MG63 (cell line): ENCODE data around the gene CEP44. TPM values are rescaled to one million over a fixed set of nuclear protein-coding genes. Genes with fewer than 3 reads are reported as not detected.
A peak's percentile ranks its signal among the peaks of the same experiment; 100 is the strongest.

ENCODE experiments used
- DNase-seq: peaks from one replicate; pipeline ENCODE4 v3.0.0-alpha.2; 2020
- H3K27me3 ChIP-seq: fragments of 250-450 bp; sonication (Bioruptor Pico); 2 replicates; pipeline ENCODE4 v1.5.1; 2020; ENCODE audit warnings: mild to moderate bottlenecking, moderate library complexity
- H3K36me3 ChIP-seq: fragments of 250-450 bp; sonication (Bioruptor Pico); 2 replicates; pipeline ENCODE4 v1.5.1; 2020; ENCODE audit warnings: mild to moderate bottlenecking, moderate library complexity
- H3K4me3 ChIP-seq: fragments of 250-450 bp; sonication (Bioruptor Pico); 2 replicates; pipeline ENCODE4 v1.5.1; 2020; ENCODE audit warnings: mild to moderate bottlenecking, moderate library complexity
- H3K9me3 ChIP-seq: fragments of 250-450 bp; sonication (Bioruptor Pico); 2 replicates; pipeline ENCODE4 v1.5.1; 2020; ENCODE audit warnings: mild to moderate bottlenecking, moderate library complexity
- total RNA-seq: library from RNA; depleted of rRNA; stranded (reverse); fragments of >200 nt; shearing (Covaris generic); gene quantifications from 2 replicates; pipeline ENCODE4 v1.2.3, GENCODE V29; 2014; ENCODE audit warnings: low replicate concordance

CEP44 gene
- total RNA-seq, 1 experiment from 2014 or later, result 7.8 TPM

DNA sequence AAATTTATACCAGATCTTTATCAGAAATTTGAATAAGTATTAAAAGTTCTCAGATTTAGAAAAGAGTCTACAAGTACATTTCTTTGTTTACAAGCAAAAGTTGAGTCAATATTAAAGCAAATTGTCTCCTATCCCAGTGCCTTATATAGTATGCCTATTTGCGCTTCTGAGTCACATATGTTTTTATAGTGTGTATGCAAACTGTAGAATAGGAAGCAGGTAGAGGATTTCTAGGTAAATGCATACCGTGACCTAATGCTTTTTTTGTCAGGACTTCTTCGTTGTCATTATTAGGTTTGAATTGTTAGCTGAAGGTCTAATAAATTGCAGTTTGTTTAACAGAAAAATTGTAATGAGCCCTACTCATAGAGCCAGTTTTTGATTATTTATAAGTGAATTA, 22.2 kb downstream of the CEP44 start:
- Histone ChIP-seq H3K4me3 (no peak overlapping the region), H3K9me3 (no peaks in the 10 kb centered on the region), H3K27me3 (no peaks in the 10 kb centered on the region), H3K36me3 (peaks cover 16% of the 10 kb centered on the region)
- DNase-seq, result no peak

DNA sequence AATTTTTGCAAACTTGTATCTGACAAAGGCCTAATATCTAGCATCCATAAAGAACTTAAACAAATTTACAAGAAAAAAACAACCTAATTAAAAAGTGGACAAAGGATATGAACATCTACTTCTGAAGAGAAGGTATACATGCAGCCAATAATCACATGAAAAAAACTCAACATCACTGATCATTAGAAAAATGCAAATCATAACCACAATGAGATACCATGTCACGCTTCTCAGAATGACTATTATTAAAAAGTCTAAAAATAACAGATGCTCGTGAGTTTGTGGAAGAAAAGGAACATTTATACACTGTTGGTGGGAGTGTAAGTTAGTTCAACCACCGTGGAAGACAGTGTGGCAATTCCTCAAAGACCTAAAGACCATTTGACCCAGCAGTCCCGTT, 24.0 kb downstream of the CEP44 start:
- Histone ChIP-seq H3K27me3 (no peaks in the 10 kb centered on the region), H3K9me3 (no peaks in the 10 kb centered on the region), H3K36me3 (peaks cover 13% of the 10 kb centered on the region), H3K4me3 (no peak overlapping the region)
- no peak for DNase-seq

DNA sequence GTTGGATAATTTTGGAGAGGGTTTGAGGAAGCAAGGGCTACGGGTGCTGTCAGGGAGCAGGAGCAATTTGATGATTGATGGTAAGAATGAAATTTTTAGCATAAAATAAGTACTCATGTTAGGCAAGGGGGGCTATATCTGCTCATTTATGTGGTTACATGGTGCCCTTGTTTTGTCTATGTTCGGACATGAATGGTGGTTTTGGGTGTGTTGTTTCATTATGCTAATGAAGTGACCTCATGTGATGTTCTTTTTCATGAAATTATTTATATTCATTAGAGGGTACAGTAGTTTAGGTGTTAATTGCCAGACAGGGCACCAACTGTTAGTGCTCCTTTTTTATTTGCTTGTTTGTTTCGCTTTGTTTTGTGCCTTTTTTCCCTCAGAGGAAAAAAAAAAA, 29.3 kb downstream of the CEP44 start:
- peaks cover 12% of the 10 kb centered on the region for H3K36me3 ChIP-seq
- no peaks in the 10 kb centered on the region for H3K27me3 ChIP-seq
- H3K4me3 ChIP-seq, result no peak overlapping the region
- no peak for DNase-seq
- no peaks in the 10 kb centered on the region for H3K9me3 ChIP-seq

DNA sequence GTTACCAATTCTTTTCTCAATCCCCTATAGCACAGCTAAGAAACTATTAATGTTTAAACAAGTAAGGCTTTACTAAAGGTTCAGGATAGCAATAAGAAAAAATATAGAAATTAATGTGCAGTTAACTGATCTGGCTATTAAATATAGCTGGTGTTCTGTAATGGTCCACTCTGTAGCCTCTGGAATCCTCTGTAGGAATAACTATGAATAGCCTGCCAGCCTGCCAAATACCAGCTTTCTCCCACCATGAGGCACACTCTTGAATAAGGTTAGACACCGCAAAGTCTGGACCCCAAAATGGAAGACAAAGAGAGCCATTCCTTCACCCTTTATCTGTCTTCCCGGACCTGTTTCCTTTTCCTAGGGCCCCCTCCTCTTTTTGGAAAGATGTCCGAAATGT, 30.6 kb downstream of the CEP44 start:
- peaks cover 10% of the 10 kb centered on the region for H3K36me3 ChIP-seq
- no peaks in the 10 kb centered on the region for H3K9me3 ChIP-seq

DNA sequence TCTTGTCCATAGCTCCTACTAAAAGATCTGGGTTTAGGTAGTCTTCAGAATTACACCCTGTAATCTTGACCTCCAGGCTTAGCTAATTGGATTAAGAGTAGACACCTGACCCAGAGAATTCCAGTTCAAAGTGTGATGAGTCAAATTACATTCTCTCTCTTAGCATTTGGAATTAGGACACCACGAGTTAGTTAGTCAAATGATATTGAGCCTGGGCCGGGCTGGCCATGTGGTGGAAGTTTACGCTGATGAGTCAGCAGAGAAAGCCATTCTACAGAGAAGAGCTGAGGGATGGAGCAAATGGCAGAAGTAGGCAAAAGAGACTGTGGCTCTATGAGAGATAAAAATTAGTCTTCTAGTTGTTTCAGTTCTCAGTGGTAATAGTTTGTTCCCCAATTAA, 31.1 kb downstream of the CEP44 start:
- Histone ChIP-seq H3K9me3 (no peaks in the 10 kb centered on the region), H3K36me3 (peaks cover 8% of the 10 kb centered on the region), H3K27me3 (no peaks in the 10 kb centered on the region), H3K4me3 (no peak overlapping the region)
- peak; percentile 8 for DNase-seq

More for the DNA sequence above, 30.6 kb downstream of the CEP44 start:
- DNase-seq, result no peak
- no peaks in the 10 kb centered on the region for H3K27me3 ChIP-seq
- no peak overlapping the region for H3K4me3 ChIP-seq

DNA sequence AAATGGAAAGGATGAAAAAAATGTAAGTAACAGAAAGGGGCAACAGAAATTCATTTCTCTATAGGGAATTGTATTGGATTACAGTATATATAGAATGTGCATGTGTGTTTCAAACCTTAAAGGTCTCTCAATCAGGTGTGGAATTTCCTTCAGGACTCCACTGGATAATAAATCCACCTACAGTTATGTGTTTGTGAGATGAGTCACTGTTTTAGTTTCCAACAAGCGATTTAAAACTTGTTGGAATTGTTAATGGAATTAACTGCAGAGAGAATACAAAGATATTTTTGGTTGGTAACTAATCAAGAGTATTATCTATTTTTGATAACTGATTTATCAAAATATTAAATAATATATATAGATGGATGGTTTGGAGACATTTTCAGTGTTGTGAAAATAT, 32.8 kb downstream of the CEP44 start:
- H3K4me3 ChIP-seq, result no peak overlapping the region
- peaks cover 7% of the 10 kb centered on the region; the same call in 1 of the 2 replicates for H3K36me3 ChIP-seq
- DNase-seq, result no peak
- no peaks in the 10 kb centered on the region for H3K9me3 ChIP-seq
- H3K27me3 ChIP-seq, result no peaks in the 10 kb centered on the region

DNA sequence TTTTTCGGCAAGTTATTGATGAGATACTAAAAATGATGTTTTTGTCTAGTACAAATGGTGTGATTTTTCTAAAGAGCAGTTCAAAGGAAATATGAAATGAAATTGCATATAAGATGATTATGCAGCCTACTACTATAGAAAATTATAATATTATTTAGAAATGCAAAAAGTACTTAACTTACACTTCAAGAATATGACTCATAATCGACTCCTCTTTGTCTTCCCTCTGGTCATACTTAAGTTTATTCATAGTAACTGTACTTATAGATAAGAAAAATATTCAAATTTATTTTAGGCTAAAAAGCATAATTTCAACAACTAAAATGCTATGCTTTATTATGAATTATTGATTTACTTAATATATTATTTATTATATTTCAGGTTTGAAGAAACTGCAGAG, 33.2 kb downstream of the CEP44 start:
- DNase-seq, result no peak
- Histone ChIP-seq H3K27me3 (no peaks in the 10 kb centered on the region), H3K4me3 (no peak overlapping the region), H3K36me3 (peaks cover 7% of the 10 kb centered on the region; the same call in 1 of the 2 replicates), H3K9me3 (no peaks in the 10 kb centered on the region)

DNA sequence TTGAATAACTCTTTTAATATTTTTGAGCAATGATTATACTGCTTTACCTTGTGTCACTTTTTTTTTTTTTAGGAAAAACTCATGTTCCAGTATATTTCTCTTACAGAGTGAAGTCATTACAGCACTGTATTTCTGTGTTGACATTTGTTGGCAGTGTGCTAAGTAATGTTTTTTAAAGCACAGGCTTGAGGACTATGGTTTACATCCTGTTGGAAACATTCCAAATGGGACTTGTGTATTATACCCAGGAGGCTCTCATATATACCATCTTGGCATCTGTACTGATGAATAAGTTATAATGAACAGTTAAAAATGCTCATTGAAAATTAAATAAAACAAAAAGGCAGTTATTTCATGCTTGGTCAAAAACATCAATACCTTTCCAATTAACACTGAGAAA, 33.8 kb downstream of the CEP44 start:
- Histone ChIP-seq H3K4me3 (no peak overlapping the region), H3K36me3 (peaks cover 7% of the 10 kb centered on the region; the same call in 1 of the 2 replicates), H3K27me3 (no peaks in the 10 kb centered on the region), H3K9me3 (no peaks in the 10 kb centered on the region)
- DNase-seq, result no peak

DNA sequence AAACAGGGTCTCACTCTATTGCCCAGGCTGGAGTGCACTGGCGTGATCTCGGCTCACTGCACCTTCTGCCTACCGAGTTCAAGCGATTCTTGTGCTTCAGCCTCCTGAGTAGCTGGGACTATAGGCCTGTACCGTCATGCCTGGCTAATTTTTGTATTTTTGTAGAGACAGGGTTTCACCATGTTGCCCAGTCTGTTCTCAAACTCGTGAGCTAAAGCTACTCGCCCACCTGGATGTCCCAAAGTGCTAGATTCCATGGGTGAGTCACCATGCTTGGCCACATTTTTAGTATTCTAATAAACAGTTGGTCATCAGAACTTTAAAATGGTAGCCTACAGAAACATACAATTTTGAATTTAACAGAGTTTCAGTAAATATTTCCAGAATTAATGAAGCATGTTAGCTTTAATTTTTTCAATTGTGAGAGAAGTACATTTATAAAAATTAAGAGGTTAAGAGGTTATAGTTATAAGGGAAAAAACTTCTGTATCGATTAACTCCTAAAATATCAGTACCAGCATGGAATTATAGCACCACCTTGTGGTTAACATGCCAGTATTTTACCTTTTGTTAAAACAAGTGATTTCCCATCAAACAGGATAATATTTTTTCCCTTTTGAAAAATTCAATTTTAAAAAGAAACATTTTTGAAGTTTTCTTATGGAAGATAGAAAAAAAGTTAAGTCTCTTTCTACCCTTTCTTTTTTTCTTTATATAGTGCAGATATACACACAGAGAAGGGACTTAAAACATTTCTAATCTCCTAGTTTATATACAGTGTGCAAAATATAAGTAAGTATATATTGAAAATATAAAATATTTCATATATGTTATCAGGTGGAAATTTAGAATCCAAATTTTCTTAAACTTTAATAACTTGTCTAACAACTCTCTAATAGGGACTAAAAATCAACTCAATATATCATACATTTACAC, 35.4 kb downstream of the CEP44 start:
- DNase-seq, result peak; percentile 6
- Histone ChIP-seq H3K4me3 (no peak overlapping the region), H3K36me3 (peaks cover 7% of the 10 kb centered on the region; the same call in 1 of the 2 replicates), H3K27me3 (no peaks in the 10 kb centered on the region), H3K9me3 (no peaks in the 10 kb centered on the region)

DNA sequence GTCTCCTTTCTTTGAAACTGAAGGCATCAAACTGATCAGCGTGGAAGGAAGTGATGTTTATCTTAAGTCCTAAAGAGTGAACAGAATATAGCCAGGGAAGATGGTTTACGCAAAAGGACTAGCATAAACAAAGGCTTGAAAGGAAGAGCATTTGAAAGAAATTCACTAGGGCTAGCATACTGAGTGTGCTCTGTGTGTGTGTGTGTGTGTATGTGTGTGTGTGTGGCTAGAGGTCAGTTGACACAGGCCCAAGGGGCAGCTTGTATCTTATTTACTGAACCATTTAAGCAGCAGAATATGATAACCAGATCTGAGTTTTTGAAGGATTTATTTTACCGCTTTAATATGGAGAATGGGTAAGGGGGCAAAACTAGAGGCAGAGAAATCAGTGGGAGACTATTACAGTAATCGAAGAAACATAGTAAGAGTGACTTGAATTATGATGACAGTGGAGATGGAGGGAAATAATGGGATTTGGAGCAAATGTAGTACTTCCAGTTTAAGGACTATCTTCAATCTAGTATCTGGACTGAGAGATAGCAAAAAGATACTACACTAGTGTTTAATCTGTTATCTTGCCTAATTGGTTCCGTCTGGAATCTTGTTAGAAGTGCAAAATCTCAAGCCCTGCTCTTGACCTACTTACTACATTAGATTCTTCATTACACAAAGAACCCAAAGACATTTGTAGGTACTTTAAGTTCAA, 36.9 kb downstream of the CEP44 start:
- H3K9me3 ChIP-seq, result no peaks in the 10 kb centered on the region
- H3K4me3 ChIP-seq, result no peak overlapping the region
- DNase-seq, result no peak

DNA sequence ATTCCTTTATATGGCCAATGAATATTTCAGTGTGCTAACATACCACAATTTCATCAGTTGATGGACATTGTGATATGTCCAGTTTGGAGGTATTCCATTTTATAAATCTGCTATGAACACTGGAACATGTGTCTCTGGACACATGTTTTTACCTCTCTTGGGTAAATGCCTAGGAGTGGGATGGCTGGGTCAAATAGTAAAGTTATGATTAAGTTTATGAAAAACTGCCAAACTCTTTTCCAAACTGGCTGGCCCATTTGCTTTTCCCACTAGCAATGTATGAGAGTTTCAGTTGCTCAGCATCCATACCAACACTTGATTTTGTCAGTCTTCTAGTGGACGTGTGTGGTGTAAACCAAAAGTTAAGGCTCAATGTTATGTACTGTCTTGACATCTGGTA, 40.5 kb downstream of the CEP44 start:
- DNase-seq, result no peak
- H3K27me3 ChIP-seq, result no peaks in the 10 kb centered on the region
- H3K9me3 ChIP-seq, result no peaks in the 10 kb centered on the region
- H3K36me3 ChIP-seq, result no peaks in the 10 kb centered on the region
- H3K4me3 ChIP-seq, result no peak overlapping the region

More for the DNA sequence above, 36.9 kb downstream of the CEP44 start:
- H3K27me3 ChIP-seq, result no peaks in the 10 kb centered on the region
- H3K36me3 ChIP-seq, result peaks cover 7% of the 10 kb centered on the region; the same call in 1 of the 2 replicates

DNA sequence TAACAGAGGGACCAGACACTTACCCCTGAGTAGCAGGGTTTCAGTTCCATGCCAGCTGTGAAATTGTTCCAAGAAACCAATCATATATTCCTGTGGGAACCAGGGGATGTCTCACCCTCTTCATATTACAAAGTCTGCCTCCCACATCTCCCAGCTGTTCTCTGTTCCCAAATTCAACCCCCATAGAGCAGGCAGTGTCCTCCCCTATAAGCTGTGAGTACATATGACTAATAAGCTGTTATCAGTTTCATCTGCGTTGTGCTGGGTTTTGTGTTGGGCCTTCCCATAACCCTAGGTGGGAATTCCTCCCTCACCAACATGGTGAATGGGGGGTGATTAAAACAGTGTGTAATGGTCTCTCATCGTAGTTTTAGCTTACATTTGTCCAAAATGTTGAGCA, 41.0 kb downstream of the CEP44 start:
- no peaks in the 10 kb centered on the region for H3K27me3 ChIP-seq
- H3K9me3 ChIP-seq, result no peaks in the 10 kb centered on the region
- no peak overlapping the region for H3K4me3 ChIP-seq
- no peaks in the 10 kb centered on the region for H3K36me3 ChIP-seq
- DNase-seq, result no peak

DNA sequence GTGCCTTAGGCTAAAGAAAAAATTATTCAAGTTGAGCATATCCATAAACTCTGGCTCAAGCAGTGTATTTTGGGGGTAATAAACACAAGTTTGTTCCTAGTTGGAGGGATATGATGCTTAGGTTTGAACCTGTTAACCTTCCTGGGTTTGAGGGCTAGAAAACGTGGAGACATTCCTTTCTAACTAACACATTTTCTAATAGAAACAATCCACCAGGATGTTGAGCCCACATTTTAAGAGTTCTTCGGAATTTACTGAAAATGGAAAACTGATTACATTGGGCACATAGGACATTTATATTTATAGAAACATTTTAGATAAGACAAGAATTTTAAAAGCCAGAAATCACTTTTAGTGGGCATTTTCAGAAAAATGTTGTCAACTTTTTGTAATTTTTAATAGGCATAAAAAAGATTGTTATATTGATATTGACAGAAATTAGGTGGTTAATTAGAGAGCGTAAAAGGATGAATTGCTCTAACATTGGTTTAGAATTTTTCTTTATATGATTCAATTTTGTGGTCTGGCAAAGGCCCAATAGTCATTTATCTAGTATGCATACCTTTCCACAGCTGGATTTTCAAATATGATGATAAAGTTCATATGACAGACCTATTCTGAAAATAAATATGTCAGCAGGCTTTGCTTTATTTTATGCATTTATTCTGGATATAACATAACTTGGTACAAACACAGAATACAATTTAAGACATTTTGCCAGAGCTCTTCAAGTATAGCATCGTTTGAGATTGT, 49.2 kb downstream of the CEP44 start:
- Histone ChIP-seq H3K9me3 (no peaks in the 10 kb centered on the region), H3K27me3 (no peaks in the 10 kb centered on the region), H3K36me3 (no peaks in the 10 kb centered on the region), H3K4me3 (no peak overlapping the region)
- no peak for DNase-seq

DNA sequence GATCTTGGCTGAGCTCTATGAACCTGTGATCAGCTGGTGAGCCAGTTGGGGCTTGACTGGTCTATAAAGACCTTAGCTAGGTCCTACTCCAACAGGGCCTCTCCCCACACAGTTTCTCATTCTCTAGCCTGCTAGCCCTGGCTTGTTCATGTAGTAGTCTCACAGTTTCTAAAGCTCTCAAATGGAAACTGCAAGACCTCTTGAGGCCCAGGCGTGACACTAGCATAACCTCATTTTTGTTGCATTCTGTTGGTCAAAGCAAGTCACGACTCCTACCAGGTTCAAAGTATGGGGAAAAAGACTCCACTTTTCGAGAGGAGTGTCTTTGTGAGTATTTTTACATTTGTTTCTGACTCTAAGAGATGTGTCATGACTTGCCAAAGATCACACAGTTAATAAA, 50.9 kb downstream of the CEP44 start:
- H3K4me3 ChIP-seq, result no peak overlapping the region
- H3K9me3 ChIP-seq, result no peaks in the 10 kb centered on the region
- H3K36me3 ChIP-seq, result no peaks in the 10 kb centered on the region
- H3K27me3 ChIP-seq, result no peaks in the 10 kb centered on the region
- DNase-seq, result no peak

DNA sequence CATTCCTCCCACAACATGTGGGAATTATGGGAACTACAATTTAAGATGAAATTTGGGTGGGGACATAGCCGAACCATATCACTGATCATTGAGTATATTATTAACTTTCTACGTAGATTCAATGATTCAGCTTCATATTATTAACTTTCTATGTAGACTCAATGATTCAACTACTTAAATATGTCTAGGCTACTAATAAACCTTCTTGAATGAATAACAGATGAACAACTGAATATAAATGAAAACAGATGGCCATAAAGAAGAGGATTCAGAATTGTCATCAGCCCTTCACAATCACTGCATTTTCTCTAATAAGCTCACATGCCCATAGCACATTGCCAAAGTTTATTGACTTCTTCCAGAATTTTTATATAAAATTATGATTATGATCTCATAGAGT, 57.0 kb downstream of the CEP44 start:
- Histone ChIP-seq H3K9me3 (no peaks in the 10 kb centered on the region), H3K4me3 (no peak overlapping the region), H3K27me3 (no peaks in the 10 kb centered on the region), H3K36me3 (no peaks in the 10 kb centered on the region)
- no peak for DNase-seq

DNA sequence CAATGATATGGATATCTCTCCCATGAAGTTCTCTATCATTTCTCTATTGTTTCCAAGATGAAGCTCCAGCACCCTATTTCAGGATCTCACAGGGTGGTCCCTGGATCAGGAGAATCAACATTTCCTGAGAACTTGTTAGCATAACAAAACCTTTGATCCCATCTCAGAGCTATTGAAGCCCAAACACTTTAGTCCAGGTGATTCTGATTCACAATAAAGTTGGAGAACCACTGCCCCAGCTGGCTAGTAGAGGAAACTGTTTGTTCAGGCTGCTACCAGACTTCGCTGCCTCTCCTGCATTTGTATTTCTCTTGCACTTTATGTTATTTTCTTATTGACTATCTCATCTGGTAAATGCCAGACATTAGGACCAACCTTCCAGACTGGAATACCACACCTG, 65.4 kb downstream of the CEP44 start:
- no peaks in the 10 kb centered on the region for H3K36me3 ChIP-seq
- no peak overlapping the region for H3K4me3 ChIP-seq
- H3K9me3 ChIP-seq, result no peaks in the 10 kb centered on the region
- no peak for DNase-seq
- H3K27me3 ChIP-seq, result no peaks in the 10 kb centered on the region
